Stimulated activated naive CD8-positive, alpha-beta T cell treated with anti-CD3 and anti-CD28 coated beads, Interleukin-15, Interleukin-2, amounts not matched to agents 100 U/mL and 50 U/mL, for 24 hours (primary cell): ENCODE data around the gene SLC16A6.
A peak's percentile ranks its signal among the peaks of the same experiment; 100 is the strongest.
"Not testable (repeated sequence)": the region's sequence is repeated elsewhere in the genome, so short reads cannot be mapped to it uniquely, and the experiment has no call there.

Experiments used
- ATAC-seq: fragments of 150-1000 bp; cut with Tn5 transposase; one replicate; pipeline ENCODE4 v1.10.0; 2021
- DNase-seq: peaks from one replicate; pipeline ENCODE4 v3.0.0; 2021

Gene SLC16A6

GRCh38 chr17:68290955-68291835 is at the start of gene SLC16A6, which contains the start of gene ARSG:
Gene SLC16A6 (minus strand): TSS chr17:68291127. CDS start chr17:68278320, 12,807 bp downstream.
Gene ARSG (plus strand): TSS chr17:68291495. CDS start chr17:68307494, 15,999 bp downstream.
- peak; percentile 86 for DNase-seq
- ATAC-seq, result peak; percentile 73

- ATAC-seq (no peak), DNase-seq (no peak)
Observed at GRCh38 chr17:68334393-68334792, 43.5 kb upstream of the SLC16A6 start.

- not testable (repeated sequence) for ATAC-seq, DNase-seq
Observed at GRCh38 chr17:68331932-68332331, 41.0 kb upstream of the SLC16A6 start.

- DNase-seq, result no peak
- no peak for ATAC-seq
Observed at GRCh38 chr17:68329331-68329730, 38.4 kb upstream of the SLC16A6 start.

GRCh38 chr17:68328676-68329075 is 37.7 kb upstream of the SLC16A6 start:
- no peak for ATAC-seq
- DNase-seq, result no peak

GRCh38 chr17:68327823-68328557 is 37.1 kb upstream of the SLC16A6 start:
- ATAC-seq (no peak), DNase-seq (no peak)

GRCh38 chr17:68326681-68327080 is 35.8 kb upstream of the SLC16A6 start:
- DNase-seq, result peak; percentile 32
- ATAC-seq, result peak; percentile 68

GRCh38 chr17:68325961-68326360 is 35.0 kb upstream of the SLC16A6 start:
- no peak for DNase-seq
- ATAC-seq, result no peak

GRCh38 chr17:68324654-68325336 is 33.9 kb upstream of the SLC16A6 start:
- ATAC-seq (no peak), DNase-seq (no peak)

GRCh38 chr17:68324114-68324513 is 33.2 kb upstream of the SLC16A6 start:
- ATAC-seq, result no peak

GRCh38 chr17:68322630-68323029 is 31.7 kb upstream of the SLC16A6 start:
- DNase-seq, result no peak

More at GRCh38 chr17:68324114-68324513, 33.2 kb upstream of the SLC16A6 start:
- no peak for DNase-seq

GRCh38 chr17:68321556-68321954 is 30.6 kb upstream of the SLC16A6 start:
- no peak for DNase-seq
- no peak for ATAC-seq

More at GRCh38 chr17:68322630-68323029, 31.7 kb upstream of the SLC16A6 start:
- no peak for ATAC-seq

GRCh38 chr17:68320943-68321555 is 30.1 kb upstream of the SLC16A6 start:
- ATAC-seq (no peak), DNase-seq (no peak)

GRCh38 chr17:68320311-68320865 is 29.5 kb upstream of the SLC16A6 start:
- DNase-seq, result no peak
- no peak for ATAC-seq

GRCh38 chr17:68319410-68320162 is 28.7 kb upstream of the SLC16A6 start:
- no peak for ATAC-seq
- DNase-seq, result no peak

GRCh38 chr17:68318103-68318991 is 27.4 kb upstream of the SLC16A6 start:
- DNase-seq, result no peak

GRCh38 chr17:68317458-68317857 is 26.5 kb upstream of the SLC16A6 start:
- no peak for ATAC-seq

More at GRCh38 chr17:68318103-68318991, 27.4 kb upstream of the SLC16A6 start:
- no peak for ATAC-seq

GRCh38 chr17:68315930-68316329 is 25.0 kb upstream of the SLC16A6 start:
- DNase-seq, result no peak
- no peak for ATAC-seq

More at GRCh38 chr17:68317458-68317857, 26.5 kb upstream of the SLC16A6 start:
- DNase-seq, result no peak

GRCh38 chr17:68314916-68315535 is 24.1 kb upstream of the SLC16A6 start:
- no peak for DNase-seq
- ATAC-seq, result no peak
